Thyroid gland (tissue), 4 donors: ENCODE results near the gene AIP. TPM values are rescaled to one million over a fixed set of nuclear protein-coding genes. Genes with fewer than 3 reads are reported as not detected.

Experiments
- DNase-seq, 2 donors: peaks; one replicate each; pipeline ENCODE4 v3.0.0-alpha.2; 2019
- H3K27ac ChIP-seq, 3 donors: fragments of 200-600 bp; sonication (generic); 1 replicate in 2 of 3; 2 replicates in 1 of 3; pipeline ENCODE4 v1.5.1; 2016 to 2019; ENCODE audit warnings: mild to moderate bottlenecking in 1 of 3, moderate library complexity in 1 of 3
- H3K27me3 ChIP-seq: fragments of 200-600 bp; sonication (generic); one replicate; pipeline ENCODE4 v1.5.1; 2019
- H3K36me3 ChIP-seq, 2 donors: fragments of 200-600 bp; sonication (generic); one replicate each; pipeline ENCODE4 v1.5.1; 2016 to 2019
- H3K4me1 ChIP-seq, 2 donors: fragments of 200-600 bp; sonication (generic); one replicate each; pipeline ENCODE4 v1.5.1; 2017 to 2019
- H3K4me3 ChIP-seq, 3 donors: fragments of 200-600 bp; sonication (generic); replicated peaks in 1 of 3; 1 replicate in 2 of 3; 2 replicates in 1 of 3; pipeline ENCODE4 v1.5.1; 2016; ENCODE audit warnings: mild to moderate bottlenecking in 1 of 3
- H3K9me3 ChIP-seq: fragments of 200-600 bp; sonication (generic); one replicate; pipeline ENCODE4 v1.5.1; 2017
- CTCF ChIP-seq, 6 experiments: fragments of 200-600 bp in 3 of 6; fragments of 450-650 bp in 3 of 6; sonication (generic) in 3 of 6; IDR thresholded peaks; one replicate each; pipeline ENCODE4 v1.5.1; 2016 to 2019; ENCODE audit warnings: antibody characterized with exemption in 6 of 6, mild to moderate bottlenecking in 2 of 6, inconsistent platforms in 1 of 6, moderate library complexity in 1 of 6
- POLR2A ChIP-seq, 2 donors: fragments of 450-650 bp; IDR thresholded peaks; one replicate each; pipeline ENCODE4 v1.6.1; 2017; ENCODE audit warnings: antibody characterized with exemption in 2 of 2, mild to moderate bottlenecking in 2 of 2, moderate library complexity in 1 of 2
- WGBS, 2 donors: methylation state at CpG; one replicate each; pipeline ENCODE4 v1.1.5; 2017; 5-methylcytosine and 5-hydroxymethylcytosine counted together
- intact Hi-C: fragments of 100-400 bp; cut with DNase I; formaldehyde crosslinking; loops from one replicate; pipeline ENCODE4 v1.15.1; 2023
- total RNA-seq, 4 donors: library from RNA; depleted of rRNA; stranded (reverse); fragments of >200 nt; gene quantifications; one replicate each; pipeline ENCODE4 v1.2.3, GENCODE V29; 2016

The AIP gene
- total RNA-seq, 4 donors from 2014 or later = 58.2 to 100 (median 83.2) TPM

- WGBS, 2 donors = 67 to 68% methylated on average over 10 to 11 of the region's 11 CpGs
- H3K4me3 ChIP-seq = no peak overlapping the region
- peak overlapping the region; percentile 67 to 75 (median 69) for H3K27ac ChIP-seq
- H3K9me3 ChIP-seq = no peaks in the 10 kb centered on the region
- TF ChIP-seq CTCF (IDR thresholded peaks at IDR 0.05) (no peak), POLR2A (IDR thresholded peaks at IDR 0.05) (no peak)
- no peaks in the 10 kb centered on the region for H3K36me3 ChIP-seq
- DNase-seq = no peak
- peaks cover 25 to 52% of the 10 kb centered on the region in 2 donors for H3K4me1 ChIP-seq
- H3K27me3 ChIP-seq = no peaks in the 10 kb centered on the region
- intact Hi-C loops = loop anchor here (5.0 to 10.0 kb wide), 2 partner anchors 45 to 72 kb away; partner anchors contain the start of gene RAD9A
These were observed 15.7 kb upstream of the AIP start for GRCh38 chr11:67466962-67467771.

GRCh38 chr11:67468056-67468455 lies 14.8 kb upstream of the AIP start:
- no peaks in the 10 kb centered on the region for H3K9me3 ChIP-seq
- intact Hi-C loops = loop anchor here (5.0 to 10.0 kb wide), 2 partner anchors 46 to 73 kb away; partner anchors contain the start of gene RAD9A
- DNase-seq = peak; percentile 96 to 97
- H3K27ac ChIP-seq = peak overlapping the region; percentile 67 to 75 (median 69)
- no peaks in the 10 kb centered on the region for H3K36me3 ChIP-seq
- H3K4me1 ChIP-seq = peaks cover 25 to 52% of the 10 kb centered on the region in 2 donors
- no peaks in the 10 kb centered on the region for H3K27me3 ChIP-seq
- TF ChIP-seq POLR2A (IDR thresholded peaks at IDR 0.05) (peak in 1 of 2 donors; percentile 25), CTCF (IDR thresholded peaks at IDR 0.05) (no peak)
- 8 to 10% methylated on average over 5 of the region's 5 CpGs for WGBS, 2 donors
- H3K4me3 ChIP-seq = peak overlapping the region; percentile 66 to 92 (median 82)

- TF ChIP-seq POLR2A (IDR thresholded peaks at IDR 0.05) (no peak), CTCF (IDR thresholded peaks at IDR 0.05) (no peak)
- H3K27ac ChIP-seq = peak overlapping the region; percentile 39 to 75 (median 67)
- intact Hi-C loops = loop anchor here (5.0 to 10.0 kb wide), 2 partner anchors 46 to 74 kb away; partner anchors contain the start of gene RAD9A
- H3K27me3 ChIP-seq = no peaks in the 10 kb centered on the region
- no peaks in the 10 kb centered on the region for H3K9me3 ChIP-seq
- DNase-seq = no peak
- peaks cover 25 to 52% of the 10 kb centered on the region in 2 donors for H3K4me1 ChIP-seq
- 4 to 17% methylated on average over 3 to 5 of the region's 6 CpGs for WGBS, 2 donors
- H3K36me3 ChIP-seq = no peaks in the 10 kb centered on the region
- peak overlapping the region; percentile 66 to 92 (median 82) for H3K4me3 ChIP-seq
These were observed 14.4 kb upstream of the AIP start for GRCh38 chr11:67468456-67468758.

GRCh38 chr11:67468759-67469507 lies 13.9 kb upstream of the AIP start, which contains the start of gene TMEM134:
Gene TMEM134 (minus strand): TSS chr11:67469251. CDS start chr11:67469192, 59 bp downstream.
- peak within 1 kb of the TSS; percentile 82 to 85 (median 84) for H3K27ac ChIP-seq
- 0% methylated on average over 2 to 9 of the region's 76 CpGs for WGBS, 2 donors
- H3K4me3 ChIP-seq = peak within 1 kb of the TSS; percentile 66 to 92 (median 82)
- no peaks in the 10 kb centered on the region for H3K27me3 ChIP-seq
- intact Hi-C loops = loop anchor here (5.0 to 10.0 kb wide), 2 partner anchors 47 to 74 kb away; partner anchors contain the start of gene RAD9A
- DNase-seq = peak; percentile 91
- H3K36me3 ChIP-seq = no peaks in the 10 kb centered on the region
- peaks cover 23 to 48% of the 10 kb centered on the region in 2 donors for H3K4me1 ChIP-seq
- no peaks in the 10 kb centered on the region for H3K9me3 ChIP-seq
- TF ChIP-seq POLR2A (IDR thresholded peaks at IDR 0.05) (peak; percentile 8 to 78), CTCF (IDR thresholded peaks at IDR 0.05) (peak in 5 of 6 experiments; percentile 9 to 49 (median 34))
